GM21723 (cell line): ENCODE measurements around the gene TMC2.
"Not testable (repeated sequence)": the region's sequence is repeated elsewhere in the genome, so short reads cannot be mapped to it uniquely, and the experiment has no call there.

Source experiments
- ATAC-seq: cut with Tn5 transposase; IDR thresholded peaks from one replicate; pipeline ENCODE4 v1.9.1; 2021; ENCODE audit warnings: mild to moderate bottlenecking, moderate library complexity; ENCODE audit not compliant: unreplicated experiment

The TMC2 gene

DNA sequence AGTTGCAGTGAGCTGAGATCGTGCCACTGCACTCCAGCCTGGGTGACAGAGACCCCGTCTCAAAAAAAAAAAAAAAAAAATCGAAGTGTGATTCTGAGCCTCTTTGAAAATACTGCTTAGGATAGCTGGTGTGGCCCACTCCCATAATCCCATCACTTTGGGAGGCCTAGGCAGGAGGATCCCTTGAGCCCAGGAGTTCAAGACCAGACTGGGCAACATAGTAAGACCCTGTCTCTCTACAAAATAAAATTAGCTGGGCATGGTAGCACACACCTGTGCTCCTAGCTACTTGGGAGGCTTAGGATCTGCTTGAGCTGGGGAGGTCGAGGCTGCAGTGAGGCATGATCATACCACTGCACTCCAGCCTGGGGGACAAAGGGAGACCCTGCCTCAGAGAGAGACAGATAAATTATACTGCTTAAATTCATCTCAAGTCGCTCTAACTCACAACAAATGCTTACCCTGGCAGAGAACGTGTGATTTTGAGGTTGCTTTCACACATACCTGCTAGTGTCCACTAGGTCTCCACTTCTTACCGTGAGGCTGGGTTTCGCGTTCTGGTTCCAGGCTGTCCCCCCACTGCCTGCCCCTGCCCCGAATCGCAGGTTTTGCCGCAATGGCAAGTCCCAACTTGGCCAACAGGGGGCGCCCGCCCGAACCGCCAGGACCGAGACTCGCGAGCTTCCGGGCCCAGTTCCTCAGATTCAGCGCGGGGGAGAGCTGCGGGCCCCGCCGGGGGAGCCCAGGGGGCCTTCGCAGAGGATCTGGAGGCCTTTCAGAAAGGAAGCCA, 12.3 kb upstream of the TMC2 start:
- ATAC-seq: peak; percentile 70

DNA sequence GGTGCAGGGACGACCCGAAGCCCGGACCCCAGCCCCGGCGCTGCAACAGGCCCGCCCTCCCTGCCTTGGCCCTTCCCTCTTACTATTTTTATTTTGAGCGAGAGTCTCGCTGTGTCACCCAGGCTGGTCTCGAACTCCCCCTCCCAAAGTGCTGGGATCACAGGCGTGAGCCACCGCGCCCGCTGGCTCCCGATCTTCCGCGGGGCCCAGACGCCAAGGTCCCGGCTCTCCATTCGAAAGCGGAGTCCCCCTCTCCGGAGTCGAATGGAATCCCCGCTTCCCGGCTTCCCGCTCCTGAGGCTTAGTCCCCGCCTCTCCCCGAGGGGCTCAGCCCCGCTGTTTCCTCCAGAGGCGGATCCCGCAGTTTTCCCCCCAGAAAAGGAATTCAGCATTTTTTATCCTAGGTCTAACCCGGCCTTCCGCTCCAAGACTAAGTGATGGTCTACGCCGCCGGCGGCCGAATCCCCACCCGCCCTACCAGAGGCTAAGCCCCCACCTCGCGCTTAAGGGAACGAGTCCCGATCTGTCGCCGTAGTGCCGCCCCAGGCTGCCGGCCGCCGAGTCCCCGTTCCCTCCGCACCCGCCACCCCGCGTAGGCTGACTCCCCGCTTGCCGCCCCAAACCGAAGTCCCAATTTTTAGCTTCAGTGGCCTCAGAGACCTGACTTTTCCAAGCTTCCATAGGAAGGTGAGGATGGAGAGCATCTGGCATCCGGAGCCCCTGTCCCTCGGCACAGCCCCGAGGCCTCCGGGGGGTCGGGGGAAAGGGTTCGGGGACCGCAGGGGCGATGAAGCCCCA, 11.5 kb upstream of the TMC2 start:
- peak; percentile 39 for ATAC-seq

DNA sequence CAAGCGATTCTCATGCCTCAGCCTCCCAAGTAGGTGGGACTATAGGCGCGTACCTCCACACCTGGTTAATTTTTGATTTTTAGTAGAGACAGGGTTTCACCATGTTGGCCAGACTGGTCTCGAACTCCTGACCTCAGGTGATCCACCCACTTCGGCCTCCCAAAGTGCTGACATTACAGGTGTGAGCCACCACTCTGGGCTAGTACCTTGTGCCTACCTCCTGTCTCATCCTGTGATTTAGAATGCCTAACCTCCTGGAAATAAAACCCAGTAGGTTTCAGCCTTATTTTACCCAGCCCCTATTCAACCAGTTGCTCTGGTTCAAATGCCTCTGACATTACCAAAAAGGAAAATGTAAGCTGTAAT, 10.2 kb upstream of the TMC2 start:
- not testable (repeated sequence) for ATAC-seq

GRCh38 chr20:2527762-2528161, 8.6 kb upstream of the TMC2 start:
- ATAC-seq: no peak

DNA sequence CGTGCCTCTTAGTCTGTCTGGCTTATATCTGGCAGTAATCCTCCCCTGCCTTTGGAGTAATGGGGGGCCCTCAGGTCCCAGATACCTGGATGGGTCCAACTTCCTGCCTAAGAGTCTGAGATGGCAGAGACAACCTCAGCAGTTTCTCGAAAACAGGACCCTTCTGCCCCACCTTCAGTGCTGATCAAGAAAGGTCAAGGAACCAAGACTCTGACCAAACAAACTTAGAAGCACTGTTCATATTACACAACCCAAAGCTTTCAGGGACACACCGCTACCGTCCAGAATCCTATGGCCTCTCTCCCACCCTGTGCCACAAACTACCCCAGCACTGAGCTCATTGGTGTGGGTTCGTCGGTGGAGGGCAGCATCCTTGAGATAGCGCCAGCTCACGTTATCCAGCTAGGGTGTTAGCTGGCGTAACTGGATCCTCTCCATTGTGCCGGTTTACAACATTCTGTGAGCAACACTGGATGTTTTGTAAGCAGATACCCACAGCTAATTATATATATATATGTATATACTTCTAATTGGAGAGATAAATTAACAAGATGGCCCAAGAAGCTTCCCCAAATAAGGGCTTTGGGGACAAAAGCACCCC, 7.6 kb upstream of the TMC2 start:
- ATAC-seq: no peak

- no peak for ATAC-seq
Observed at GRCh38 chr20:2533118-2533517, 3.3 kb upstream of the TMC2 start.

DNA sequence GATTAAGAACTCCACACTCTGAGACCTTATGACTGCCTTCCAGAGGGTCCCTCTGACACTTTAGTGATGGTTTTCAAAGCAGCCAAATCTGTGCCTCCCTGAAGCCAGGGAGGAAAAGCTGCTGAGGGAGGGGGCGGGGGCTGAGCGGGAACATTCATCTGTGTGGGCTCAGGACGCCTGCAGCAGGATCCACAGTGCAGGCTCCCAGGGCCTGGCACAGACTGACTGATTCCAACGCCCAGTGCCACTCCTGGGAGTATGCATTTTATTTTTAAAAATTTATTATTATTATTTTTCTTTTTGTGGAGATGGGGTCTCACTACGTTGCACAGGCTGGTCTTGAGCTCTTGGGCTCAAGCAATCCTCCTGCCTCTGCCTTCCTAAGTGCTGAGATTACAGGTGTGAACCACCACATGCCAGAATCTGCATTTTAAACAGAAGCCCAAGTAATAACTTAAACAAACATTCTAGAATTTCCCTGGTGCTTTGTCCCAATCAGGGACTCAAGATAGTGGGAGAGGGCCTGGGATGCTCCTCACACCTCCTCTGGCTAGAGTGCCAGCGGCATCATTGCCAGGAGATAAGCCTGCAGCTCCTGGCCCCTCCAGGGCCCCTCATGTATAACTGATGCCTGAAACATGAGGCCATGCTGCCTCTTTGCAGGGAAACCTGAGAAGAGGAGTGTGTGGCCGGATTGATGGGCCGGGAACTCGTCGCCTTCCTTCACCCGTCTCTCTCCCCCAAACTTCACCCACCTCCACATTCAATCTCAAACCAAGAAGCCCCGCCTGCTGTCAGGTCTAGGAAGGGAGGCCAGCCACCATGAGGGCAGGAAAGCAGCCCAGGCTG, 438 bp upstream of the TMC2 start:
- no peak for ATAC-seq

DNA sequence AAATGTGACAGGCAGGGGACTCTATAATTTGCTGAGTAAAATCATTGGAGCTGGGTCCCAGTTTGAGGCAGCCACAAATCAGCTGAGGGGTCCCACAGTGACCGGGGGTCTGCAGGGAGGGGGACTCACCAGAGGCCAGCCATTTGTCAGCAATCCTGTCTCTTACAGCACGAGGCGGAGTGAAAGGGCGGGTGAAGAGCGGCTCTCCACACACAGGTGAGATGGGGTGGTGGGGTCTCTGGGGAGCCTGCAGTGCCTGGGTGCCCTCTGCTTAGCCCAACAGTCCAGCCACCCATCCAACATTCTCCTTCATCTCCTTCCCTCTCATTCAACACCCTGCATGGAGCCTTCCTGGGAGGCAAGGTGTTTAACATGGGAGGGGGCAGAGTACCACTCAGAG, 728 bp downstream of the TMC2 start:
- no peak for ATAC-seq

DNA sequence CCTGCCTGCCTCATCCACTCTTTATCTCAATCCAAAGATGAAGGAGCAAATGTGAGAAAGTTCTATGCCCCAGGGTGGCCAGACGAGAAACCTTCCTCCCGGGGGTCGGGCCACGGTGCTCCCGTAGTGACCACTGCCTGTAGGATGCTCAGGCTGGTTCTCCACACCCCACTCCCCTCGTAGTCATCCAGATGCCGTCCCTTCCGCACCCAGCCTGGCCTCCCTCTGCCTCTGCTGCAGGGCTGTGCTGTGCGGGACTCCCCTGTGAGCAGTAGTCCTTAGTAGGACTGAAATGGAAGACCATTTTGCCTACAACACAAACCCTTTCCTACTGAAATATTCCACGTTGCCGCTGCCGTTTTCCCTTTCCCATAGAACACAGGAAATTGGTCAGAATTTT, 2.0 kb downstream of the TMC2 start:
- no peak for ATAC-seq

DNA sequence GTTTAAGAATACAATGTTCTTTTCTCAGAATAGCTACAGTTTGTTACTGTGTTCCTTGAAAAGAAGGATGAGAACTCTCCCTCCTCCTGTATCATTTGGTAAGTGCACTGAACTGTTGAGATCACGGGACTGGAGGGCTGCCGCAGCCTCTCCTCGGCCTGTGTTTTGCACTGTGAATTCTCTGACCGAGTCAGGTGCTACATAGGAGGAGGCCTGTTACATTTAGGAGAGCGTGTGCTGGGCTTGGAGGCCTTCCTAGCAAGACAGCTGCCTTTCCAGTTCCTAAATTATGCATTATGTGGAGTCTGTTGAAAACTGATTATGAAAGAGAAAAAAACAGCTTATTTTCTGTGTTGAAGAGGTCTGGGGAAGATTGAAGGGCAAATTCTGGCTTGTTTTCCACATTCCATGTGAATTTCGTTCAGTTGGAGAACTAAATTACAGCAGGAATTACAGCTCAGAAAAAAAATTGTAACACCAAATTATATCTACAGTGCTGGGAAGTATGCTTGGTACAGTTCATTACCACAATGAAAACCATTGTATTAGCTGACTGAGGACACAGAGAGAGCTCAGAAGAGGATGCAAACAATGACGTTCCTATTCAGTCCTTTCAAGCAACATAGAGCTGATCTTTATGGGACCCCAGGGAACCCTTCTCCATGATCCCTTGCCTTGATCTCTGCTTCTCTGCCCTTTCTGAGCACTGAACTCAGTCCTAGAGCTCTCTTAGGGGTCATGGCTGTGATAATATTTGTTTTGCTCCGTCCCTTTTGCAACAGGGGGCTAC, 2.8 kb downstream of the TMC2 start:
- ATAC-seq: no peak

- no peak for ATAC-seq
Observed at GRCh38 chr20:2541940-2542339, 5.6 kb downstream of the TMC2 start.

DNA sequence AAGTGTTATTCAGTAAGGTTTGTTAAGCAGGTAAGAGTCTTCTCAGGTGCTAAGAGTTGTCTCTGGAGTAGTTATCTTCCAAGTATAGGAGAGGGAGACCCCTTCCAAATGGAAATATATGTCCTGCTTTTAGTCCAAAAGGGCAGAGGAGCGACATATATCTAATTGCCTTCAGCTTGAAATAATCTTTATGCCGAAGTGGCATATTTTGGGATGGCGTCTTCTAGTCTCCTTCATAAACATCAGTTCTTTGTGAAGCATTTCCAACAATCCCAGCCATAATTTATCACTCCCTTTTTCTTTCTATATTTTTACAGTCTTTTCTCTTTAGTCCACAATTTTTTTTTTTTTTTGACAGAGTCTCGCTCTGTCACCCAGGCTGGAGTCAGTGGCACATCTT, 6.0 kb downstream of the TMC2 start:
- ATAC-seq: no peak

DNA sequence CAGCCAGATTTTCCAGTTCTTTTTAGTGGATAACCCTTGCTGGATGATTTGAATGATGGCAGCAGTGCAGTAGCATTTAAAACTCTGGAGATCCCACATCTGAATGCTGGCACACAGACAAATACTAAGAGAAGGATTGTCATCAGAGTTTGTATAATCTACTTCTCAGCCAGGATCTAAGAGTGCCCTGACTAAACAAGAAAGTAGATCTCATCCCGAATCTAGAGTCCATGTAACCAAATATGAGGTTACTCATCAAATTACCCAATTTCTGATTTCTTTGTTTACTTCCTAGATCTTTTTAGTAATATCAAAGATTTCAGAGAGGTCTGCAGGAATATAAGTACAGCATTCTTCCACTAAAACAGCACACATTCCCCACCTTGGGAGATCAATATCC, 7.8 kb downstream of the TMC2 start:
- ATAC-seq: no peak

- no peak for ATAC-seq
Observed at GRCh38 chr20:2545594-2545993, 9.2 kb downstream of the TMC2 start.

GRCh38 chr20:2557873-2558580, 21.7 kb downstream of the TMC2 start:
- ATAC-seq: no peak

- no peak for ATAC-seq
Observed at GRCh38 chr20:2558581-2559278, 22.4 kb downstream of the TMC2 start.

DNA sequence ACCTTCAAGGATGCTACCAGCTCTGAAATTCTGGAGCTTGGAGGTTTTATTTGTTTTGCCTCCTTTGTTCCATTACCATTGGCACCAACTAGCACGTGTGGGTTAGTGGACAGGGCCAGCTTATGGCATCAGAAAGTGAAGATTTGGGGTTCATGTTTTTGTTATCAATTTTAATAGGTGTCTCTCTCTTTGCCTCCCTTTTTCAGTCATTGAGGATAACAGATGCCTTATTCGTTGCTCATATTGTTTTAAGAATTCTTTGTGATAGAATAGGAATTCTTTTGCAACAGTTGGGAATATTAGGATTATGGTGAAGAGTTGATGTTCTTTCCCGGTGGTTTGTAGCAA, 22.9 kb downstream of the TMC2 start:
- no peak for ATAC-seq

DNA sequence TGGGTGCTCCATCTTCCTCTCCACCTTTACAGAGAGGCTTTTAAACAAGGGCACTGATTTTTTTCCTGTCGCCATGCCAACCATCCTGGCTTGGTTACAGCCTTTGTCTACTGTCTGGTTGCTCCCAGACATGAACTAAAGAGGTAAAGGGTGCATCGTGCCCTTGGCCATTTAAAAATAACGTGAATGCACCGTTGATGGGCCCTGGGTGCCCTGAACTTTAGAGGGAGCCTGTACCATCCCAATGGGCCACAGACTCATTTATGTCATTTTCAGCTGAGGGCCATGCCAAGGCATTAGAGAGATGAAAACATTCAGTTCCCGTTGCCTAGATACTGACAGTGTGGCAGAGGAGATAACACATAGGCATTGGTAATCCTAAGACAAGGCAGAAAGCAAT, 23.3 kb downstream of the TMC2 start:
- no peak for ATAC-seq

DNA sequence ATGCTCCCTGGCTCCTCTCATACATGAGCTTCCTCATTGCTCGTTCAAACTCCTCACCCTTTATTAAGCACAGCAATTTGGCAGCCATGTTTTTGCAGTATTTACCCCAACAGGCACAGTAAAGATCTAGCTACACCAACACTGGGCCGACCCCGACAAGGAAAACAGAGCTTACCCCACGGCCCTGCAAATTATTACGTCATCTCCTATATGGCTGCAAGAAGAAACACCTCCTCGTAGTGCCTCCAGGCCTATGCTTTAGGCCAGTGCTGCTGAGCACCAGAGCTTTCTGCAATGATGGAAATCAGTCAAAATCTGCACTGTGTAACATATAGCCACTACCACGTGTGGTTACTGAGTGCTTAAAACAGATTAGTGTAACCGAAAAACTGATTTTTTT, 26.7 kb downstream of the TMC2 start:
- ATAC-seq: no peak
